Ishikawa (cell line): ENCODE results near the gene LLGL2.

Experiments
- CEBPB ChIP-seq: IDR thresholded peaks from 2 replicates; pipeline ENCODE4 v1.6.1; 2012
- CREB1 ChIP-seq: IDR thresholded peaks from 2 replicates; pipeline ENCODE4 v1.6.1; 2012; ENCODE audit warnings: low read depth
- EGR1 ChIP-seq: IDR thresholded peaks from 2 replicates; pipeline ENCODE4 v1.6.1; 2012
- EP300 ChIP-seq: IDR thresholded peaks from 2 replicates; pipeline ENCODE4 v1.6.1; 2012; ENCODE audit warnings: borderline replicate concordance
- MAX ChIP-seq: IDR thresholded peaks from 2 replicates; pipeline ENCODE4 v1.6.1; 2012
- NFIC ChIP-seq: IDR thresholded peaks from 2 replicates; pipeline ENCODE4 v1.6.1; 2012
- RAD21 ChIP-seq: IDR thresholded peaks from 2 replicates; pipeline ENCODE4 v1.6.1; 2012; ENCODE audit warnings: low read depth
- TAF1 ChIP-seq: IDR thresholded peaks from 2 replicates; pipeline ENCODE4 v1.6.1; 2012; ENCODE audit warnings: low read depth, mild to moderate bottlenecking
- TCF12 ChIP-seq: IDR thresholded peaks from 2 replicates; pipeline ENCODE4 v1.6.1; 2012; ENCODE audit warnings: low read depth
- YY1 ChIP-seq: IDR thresholded peaks from 2 replicates; pipeline ENCODE4 v1.6.1; 2012; ENCODE audit warnings: low read depth
- TF ChIP-seq, protein P1 (sequence below): IDR thresholded peaks from 2 replicates; pipeline ENCODE4 v1.6.1; 2012; ENCODE audit warnings: low read depth, mild to moderate bottlenecking
- TF ChIP-seq, protein P2 (sequence below): IDR thresholded peaks from 2 replicates; pipeline ENCODE4 v1.6.1; 2012

DNA sequence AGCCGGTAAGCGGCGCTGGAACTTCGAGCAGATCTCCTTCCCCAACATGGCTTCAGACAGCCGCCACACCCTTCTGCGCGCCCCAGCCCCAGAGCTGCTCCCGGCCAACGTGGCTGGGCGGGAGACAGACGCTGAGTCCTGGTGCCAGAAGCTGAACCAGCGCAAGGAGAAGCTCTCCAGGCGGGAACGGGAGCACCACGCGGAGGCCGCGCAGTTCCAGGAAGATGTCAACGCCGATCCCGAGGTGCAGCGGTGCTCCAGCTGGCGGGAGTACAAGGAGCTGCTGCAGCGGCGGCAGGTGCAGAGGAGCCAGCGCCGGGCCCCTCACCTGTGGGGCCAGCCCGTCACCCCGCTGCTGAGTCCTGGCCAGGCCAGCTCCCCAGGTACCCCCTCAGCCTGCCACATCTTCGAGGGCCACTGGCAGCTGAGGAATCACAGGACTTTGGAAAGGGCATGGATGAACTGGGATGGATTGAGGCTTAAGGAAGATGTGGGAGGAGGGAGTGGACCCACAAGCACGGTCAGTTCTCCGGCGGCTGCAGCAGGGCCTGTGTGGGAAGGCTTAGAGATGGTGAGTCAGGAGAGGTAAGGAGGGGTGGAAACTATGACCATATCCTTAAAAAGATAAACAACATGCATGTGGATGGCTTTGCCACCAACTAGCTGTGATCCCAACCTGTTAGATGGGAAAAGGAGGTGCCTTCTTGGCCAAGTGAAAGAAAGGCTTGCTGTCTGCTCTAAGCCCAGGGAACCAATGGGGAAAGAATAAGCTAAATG is 3.4 kb upstream of the LLGL2 start:
- TF ChIP-seq, protein P1, sequence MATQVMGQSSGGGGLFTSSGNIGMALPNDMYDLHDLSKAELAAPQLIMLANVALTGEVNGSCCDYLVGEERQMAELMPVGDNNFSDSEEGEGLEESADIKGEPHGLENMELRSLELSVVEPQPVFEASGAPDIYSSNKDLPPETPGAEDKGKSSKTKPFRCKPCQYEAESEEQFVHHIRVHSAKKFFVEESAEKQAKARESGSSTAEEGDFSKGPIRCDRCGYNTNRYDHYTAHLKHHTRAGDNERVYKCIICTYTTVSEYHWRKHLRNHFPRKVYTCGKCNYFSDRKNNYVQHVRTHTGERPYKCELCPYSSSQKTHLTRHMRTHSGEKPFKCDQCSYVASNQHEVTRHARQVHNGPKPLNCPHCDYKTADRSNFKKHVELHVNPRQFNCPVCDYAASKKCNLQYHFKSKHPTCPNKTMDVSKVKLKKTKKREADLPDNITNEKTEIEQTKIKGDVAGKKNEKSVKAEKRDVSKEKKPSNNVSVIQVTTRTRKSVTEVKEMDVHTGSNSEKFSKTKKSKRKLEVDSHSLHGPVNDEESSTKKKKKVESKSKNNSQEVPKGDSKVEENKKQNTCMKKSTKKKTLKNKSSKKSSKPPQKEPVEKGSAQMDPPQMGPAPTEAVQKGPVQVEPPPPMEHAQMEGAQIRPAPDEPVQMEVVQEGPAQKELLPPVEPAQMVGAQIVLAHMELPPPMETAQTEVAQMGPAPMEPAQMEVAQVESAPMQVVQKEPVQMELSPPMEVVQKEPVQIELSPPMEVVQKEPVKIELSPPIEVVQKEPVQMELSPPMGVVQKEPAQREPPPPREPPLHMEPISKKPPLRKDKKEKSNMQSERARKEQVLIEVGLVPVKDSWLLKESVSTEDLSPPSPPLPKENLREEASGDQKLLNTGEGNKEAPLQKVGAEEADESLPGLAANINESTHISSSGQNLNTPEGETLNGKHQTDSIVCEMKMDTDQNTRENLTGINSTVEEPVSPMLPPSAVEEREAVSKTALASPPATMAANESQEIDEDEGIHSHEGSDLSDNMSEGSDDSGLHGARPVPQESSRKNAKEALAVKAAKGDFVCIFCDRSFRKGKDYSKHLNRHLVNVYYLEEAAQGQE: no peak
- TF ChIP-seq CEBPB: no peak
- no peak for TF ChIP-seq EGR1
- no peak for TF ChIP-seq RAD21
- no peak for TF ChIP-seq TAF1
- TF ChIP-seq MAX: no peak
- TF ChIP-seq CREB1: no peak
- TF ChIP-seq, protein P2, sequence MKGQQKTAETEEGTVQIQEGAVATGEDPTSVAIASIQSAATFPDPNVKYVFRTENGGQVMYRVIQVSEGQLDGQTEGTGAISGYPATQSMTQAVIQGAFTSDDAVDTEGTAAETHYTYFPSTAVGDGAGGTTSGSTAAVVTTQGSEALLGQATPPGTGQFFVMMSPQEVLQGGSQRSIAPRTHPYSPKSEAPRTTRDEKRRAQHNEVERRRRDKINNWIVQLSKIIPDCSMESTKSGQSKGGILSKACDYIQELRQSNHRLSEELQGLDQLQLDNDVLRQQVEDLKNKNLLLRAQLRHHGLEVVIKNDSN: no peak
- no peak for TF ChIP-seq TCF12
- no peak for TF ChIP-seq NFIC
- no peak for TF ChIP-seq YY1
- no peak for TF ChIP-seq EP300
